ENCODE data around the gene MPIG6B.
A peak's percentile ranks its signal among the peaks of the same experiment; 100 is the strongest.

- TF ChIP-seq, protein P1, sequence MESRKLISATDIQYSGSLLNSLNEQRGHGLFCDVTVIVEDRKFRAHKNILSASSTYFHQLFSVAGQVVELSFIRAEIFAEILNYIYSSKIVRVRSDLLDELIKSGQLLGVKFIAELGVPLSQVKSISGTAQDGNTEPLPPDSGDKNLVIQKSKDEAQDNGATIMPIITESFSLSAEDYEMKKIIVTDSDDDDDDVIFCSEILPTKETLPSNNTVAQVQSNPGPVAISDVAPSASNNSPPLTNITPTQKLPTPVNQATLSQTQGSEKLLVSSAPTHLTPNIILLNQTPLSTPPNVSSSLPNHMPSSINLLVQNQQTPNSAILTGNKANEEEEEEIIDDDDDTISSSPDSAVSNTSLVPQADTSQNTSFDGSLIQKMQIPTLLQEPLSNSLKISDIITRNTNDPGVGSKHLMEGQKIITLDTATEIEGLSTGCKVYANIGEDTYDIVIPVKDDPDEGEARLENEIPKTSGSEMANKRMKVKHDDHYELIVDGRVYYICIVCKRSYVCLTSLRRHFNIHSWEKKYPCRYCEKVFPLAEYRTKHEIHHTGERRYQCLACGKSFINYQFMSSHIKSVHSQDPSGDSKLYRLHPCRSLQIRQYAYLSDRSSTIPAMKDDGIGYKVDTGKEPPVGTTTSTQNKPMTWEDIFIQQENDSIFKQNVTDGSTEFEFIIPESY (IDR thresholded peaks at IDR 0.05) = no peak
- no peak for TF ChIP-seq RAD21 (IDR thresholded peaks at IDR 0.05)
- no peak for TF ChIP-seq CTCF (IDR thresholded peaks at IDR 0.05; ENCODE audit: low read depth, low read length, missing input control)
- no peak for TF ChIP-seq MAX (IDR thresholded peaks at IDR 0.05)
- TF ChIP-seq, protein P2, sequence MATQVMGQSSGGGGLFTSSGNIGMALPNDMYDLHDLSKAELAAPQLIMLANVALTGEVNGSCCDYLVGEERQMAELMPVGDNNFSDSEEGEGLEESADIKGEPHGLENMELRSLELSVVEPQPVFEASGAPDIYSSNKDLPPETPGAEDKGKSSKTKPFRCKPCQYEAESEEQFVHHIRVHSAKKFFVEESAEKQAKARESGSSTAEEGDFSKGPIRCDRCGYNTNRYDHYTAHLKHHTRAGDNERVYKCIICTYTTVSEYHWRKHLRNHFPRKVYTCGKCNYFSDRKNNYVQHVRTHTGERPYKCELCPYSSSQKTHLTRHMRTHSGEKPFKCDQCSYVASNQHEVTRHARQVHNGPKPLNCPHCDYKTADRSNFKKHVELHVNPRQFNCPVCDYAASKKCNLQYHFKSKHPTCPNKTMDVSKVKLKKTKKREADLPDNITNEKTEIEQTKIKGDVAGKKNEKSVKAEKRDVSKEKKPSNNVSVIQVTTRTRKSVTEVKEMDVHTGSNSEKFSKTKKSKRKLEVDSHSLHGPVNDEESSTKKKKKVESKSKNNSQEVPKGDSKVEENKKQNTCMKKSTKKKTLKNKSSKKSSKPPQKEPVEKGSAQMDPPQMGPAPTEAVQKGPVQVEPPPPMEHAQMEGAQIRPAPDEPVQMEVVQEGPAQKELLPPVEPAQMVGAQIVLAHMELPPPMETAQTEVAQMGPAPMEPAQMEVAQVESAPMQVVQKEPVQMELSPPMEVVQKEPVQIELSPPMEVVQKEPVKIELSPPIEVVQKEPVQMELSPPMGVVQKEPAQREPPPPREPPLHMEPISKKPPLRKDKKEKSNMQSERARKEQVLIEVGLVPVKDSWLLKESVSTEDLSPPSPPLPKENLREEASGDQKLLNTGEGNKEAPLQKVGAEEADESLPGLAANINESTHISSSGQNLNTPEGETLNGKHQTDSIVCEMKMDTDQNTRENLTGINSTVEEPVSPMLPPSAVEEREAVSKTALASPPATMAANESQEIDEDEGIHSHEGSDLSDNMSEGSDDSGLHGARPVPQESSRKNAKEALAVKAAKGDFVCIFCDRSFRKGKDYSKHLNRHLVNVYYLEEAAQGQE (IDR thresholded peaks at IDR 0.05) = no peak
- no peak for TF ChIP-seq GABPA (IDR thresholded peaks at IDR 0.05 in 1 of 2, conservative IDR thresholded peaks at IDR 0.05 in 1 of 2)
- no peak for TF ChIP-seq EGR1 (IDR thresholded peaks at IDR 0.05; ENCODE audit: low read depth in 2 of 2)
- TF ChIP-seq YY1 (IDR thresholded peaks at IDR 0.05) = no peak
- TF ChIP-seq TAF1 (conservative IDR thresholded peaks at IDR 0.05) = no peak
- no peak for TF ChIP-seq FOXA1 (IDR thresholded peaks at IDR 0.05)
- peak in 1 of 2 donors; percentile 5 for TF ChIP-seq JUND (IDR thresholded peaks at IDR 0.05)
- TF ChIP-seq HNF4G (IDR thresholded peaks at IDR 0.05) = no peak
- no peak for TF ChIP-seq RXRA (IDR thresholded peaks at IDR 0.05)
- TF ChIP-seq HNF4A (conservative IDR thresholded peaks at IDR 0.05) = no peak
Measured at GRCh38 chr6:31734821-31735406, 11.7 kb downstream of the MPIG6B start.
